ENCODE results near the gene CD300LF. TPM values are rescaled to one million over a fixed set of nuclear protein-coding genes. Genes with fewer than 3 reads are reported as not detected.

Gene CD300LF
- total RNA-seq (2014; rRNA removed; shearing (Covaris generic)) = not detected in 2 replicates

DNA sequence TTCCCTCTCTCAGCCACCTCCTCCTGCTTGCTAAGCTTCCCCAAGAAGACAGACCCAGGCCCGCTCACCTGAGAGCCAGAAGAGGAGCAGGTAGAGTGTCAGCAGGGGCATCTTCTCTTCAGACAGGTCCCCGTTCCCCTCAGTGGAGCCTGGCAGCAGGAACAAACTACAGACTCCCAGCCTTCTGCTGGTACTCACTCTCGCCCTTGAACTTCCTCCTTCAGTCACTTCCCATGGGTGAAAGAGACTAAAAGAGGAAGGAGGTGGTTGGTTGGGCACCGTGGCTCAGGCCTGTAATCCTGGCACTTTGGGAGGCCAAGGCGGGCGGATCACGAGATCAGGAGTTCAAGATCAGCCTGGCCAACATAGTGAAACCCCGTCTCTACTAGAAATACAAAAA, at the start of gene CD300LF:
CD300LF (minus strand) TSS at position 168 of the 400 bp plus-strand sequence; CDS start at position 111, 57 bp downstream.
- DNase-seq (ENCODE audit: low read depth) = no peak

DNA sequence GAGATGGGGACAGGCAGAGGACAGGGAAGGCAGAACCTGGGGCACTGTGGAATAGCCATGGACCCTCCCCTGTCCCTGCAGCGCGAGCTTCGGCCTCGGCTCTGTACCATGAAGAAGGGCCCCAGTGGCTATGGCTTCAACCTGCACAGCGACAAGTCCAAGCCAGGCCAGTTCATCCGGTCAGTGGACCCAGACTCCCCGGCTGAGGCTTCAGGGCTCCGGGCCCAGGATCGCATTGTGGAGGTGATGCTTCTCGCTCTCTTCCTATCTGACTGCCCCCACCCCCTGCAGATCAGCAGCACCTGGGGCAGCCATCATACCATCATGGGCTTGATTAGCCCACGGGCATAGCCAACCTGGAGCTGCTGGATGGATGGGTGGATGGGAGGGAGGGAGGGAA, 49.2 kb upstream of the CD300LF start:
- DNase-seq (ENCODE audit: low read depth) = no peak

DNA sequence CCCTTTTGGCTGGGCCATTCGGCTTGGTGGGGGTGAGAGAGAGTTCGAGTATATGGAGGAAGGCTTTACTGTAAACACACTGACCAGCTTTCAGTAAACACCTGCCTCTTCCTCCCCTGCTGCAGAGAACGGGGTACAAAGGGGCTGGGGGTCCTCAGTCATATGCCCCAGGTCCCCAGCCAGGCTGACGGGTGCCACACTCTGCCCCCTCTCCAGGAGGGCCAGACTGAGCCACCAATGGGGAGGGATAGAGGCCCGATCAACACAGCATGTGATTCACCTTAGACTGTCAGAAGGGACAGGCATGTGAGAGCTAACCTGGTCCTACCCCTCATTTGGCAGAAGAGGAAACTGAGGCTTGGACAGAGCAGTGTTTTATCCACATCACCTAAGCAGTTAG, 48.7 kb upstream of the CD300LF start:
- no peak for DNase-seq (ENCODE audit: low read depth)

DNA sequence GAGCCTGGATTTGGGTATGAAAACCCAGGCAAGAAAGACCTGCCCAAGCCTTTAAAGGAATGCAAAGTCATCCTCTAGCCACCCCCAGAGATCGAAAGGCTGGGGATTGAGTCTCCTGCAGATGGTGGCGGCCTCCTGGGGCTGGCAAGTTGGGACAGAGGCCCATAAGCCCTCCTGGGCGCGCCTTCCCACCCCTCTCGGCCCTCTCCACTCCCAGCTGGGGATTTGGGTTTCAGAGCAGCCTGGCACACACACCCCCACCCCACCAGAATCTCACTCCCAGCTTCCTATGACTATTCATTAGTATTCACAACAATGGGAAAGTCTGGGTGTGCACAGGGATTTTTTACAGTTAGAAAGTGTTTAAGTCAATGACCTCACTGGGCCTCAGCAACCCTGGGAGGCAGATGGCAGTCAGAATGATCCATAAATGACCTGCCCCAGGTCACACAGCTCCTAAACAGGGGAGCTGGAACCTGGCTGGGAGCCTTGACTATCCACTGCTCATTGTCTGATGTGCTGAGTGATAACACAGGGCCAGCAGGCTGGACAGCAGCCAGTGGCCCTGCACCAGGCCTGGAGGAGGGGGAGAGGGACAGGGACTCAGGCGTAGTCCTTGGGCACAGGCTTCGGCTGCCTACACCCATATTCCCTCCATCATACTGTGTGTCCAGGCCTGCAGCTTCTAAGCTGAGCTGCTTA, 47.8 kb upstream of the CD300LF start:
- peak; percentile 37 for DNase-seq (ENCODE audit: low read depth)

DNA sequence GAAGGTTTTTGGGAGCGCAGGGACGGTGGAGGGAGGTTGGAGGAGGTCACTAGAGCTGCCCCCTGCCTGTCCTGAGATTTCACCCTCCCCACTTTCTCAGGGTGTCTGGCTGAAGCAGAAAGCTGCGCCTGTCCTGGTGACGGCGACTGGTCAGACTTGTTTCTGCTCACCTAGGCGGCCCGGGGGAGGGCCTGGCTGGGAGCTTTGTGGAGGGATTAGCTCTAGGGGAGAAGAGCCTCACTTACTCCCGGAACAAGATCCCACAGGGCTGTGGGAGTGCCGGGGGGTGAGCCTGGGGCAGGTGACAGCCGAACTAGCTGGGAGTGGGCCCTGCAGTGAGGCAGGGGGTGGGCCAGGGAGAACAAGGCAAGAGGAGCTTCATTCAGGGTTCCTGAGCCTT, 47.2 kb upstream of the CD300LF start:
- no peak for DNase-seq (ENCODE audit: low read depth)

DNA sequence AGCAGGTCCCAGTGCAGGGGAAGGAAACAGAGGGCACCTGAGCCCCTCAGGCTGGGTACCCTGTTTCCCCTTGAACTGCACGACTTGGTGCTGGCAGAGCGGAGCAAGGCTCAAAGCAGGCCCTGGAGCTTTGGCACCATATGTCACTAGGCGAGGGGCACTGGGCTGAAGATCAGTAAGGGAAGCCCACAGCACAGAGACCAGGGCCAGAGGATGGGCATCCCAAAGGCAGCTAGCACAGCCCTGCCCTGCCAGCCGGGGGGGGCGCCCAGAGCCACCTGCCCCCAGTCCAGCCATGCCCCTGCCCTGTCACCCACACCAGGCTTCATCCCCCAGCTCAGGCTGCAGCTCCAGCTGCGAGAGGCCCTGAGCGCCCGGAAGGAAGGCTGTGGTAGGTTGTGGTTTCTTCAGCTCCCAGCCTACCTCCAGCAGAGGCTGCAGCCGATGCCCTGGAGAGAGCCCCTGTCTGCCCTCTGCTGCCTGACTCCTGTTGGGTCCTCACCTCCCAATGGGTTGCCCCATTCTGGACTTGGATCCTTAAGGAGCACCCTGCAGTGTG, 46.6 kb upstream of the CD300LF start:
- DNase-seq (ENCODE audit: low read depth) = peak; percentile 81

DNA sequence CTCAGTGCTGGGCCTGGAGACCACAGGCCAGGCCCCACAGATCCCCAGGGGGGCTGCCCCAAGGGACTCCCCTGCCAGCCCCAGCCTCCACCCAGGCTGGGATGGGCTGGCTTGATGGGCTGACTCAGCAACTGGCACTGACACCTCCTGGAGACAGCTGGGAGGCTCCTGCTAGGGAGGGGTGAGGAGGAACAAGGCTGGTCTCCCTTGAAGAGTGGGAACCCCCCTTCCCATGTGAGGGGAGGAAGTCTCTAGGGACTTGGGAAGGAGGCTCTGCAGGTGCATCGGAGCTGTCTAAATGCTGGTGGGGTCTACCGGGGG, 46.1 kb upstream of the CD300LF start:
- DNase-seq (ENCODE audit: low read depth) = peak; percentile 78

DNA sequence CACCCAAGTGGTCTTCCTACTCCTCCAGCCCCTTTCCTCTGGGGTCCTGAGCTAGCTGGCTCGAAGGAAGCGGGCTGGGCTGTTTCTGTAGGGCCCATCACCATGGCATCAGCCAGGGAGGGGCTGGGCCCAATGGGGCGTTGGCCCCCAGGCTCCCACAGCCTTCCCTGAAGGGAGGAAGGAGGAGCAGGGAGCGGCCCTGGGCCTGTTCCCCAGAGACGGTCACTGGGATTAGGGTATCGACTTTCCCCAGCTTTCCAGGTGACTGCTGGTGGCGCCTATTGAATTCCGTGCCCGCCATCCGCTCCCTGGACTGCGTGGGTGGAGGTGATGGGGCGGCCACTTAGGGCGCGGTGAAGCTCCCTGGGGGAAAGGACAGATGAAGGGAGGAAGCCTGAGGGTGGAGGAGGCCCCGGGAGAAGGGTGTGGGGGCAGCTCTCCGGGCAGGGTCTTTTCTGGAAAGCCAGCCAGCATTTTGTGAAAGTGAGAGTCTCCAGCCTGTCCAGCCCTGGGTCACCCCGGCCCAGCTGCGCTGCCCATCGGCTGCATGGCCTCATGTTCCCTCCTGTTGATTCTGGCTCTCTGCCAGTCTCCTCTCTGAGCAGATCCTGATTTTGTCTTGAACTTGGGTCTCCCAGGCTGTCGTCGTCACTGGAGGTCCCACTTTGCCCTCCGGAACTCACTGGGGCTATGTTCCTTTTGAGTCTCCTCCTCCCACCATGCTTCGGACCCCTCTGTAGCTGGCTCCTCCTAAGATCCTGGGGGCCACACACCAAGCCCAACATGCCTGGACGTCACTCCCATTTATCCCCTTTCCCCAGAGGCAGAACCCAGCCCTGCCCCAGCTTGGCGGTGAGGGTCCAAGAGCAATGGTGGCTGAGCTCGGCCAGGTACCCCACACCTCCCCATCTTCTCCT, 45.5 kb upstream of the CD300LF start:
- DNase-seq (ENCODE audit: low read depth) = peak; percentile 58

DNA sequence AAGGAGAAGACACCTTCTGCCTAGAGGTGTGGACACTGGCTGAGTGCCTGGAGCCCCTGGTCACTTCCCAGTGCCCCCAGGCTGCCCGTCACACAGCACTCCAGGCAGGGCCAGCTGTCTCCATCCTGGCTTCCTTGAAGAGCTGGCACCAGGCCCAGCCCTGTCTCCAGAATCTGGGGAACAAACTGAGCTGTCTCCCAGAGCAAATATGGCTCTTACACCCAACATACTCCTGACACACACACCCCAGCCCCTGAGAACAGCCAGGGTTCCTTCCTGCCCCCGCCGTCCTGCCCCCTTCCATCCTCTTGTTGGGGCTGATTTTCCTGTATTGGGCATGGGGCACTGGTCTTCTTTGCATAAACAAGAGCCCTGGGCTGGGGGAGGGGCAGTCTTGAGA, 44.8 kb upstream of the CD300LF start:
- peak; percentile 51 for DNase-seq (ENCODE audit: low read depth)

DNA sequence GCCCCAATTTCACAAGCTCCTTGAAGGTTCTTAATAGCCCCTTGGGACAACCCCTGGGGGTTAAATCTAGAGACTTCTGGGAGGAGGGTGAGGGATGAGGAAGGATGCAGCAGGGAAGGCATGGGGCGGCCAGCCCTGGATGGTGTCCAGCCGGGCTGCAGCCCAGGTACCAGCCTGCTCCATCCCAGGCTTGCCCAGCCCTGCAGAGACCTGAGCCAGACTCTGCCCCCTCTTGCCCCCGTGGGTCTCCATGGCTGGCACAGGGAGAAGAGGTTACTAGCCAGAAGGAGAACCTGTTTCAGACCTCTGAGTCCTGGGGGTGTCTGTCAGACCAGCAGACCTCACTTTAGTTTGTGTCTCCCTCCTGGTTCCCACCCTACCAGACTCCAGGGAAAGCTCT, 44.2 kb upstream of the CD300LF start:
- DNase-seq (ENCODE audit: low read depth) = no peak

DNA sequence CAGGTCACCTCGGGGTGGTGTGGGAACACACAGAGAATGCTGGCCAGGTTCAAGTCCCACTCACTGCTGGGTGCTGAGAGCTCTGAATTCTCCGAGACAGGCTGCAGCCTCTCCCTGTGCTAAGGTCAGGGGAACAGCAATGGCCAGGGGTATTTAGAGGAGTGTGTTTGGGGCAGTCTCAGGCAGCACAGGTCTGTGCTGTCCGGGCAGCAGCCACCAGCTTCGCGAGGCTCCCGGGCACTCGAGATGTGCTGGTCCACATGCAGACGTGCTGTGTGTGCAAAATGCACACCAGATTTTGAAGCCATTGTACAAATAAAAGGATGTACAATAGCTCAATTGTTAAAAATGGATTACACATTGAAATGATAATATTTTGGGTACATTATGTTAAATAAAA, 42.8 kb upstream of the CD300LF start:
- DNase-seq (ENCODE audit: low read depth) = no peak

DNA sequence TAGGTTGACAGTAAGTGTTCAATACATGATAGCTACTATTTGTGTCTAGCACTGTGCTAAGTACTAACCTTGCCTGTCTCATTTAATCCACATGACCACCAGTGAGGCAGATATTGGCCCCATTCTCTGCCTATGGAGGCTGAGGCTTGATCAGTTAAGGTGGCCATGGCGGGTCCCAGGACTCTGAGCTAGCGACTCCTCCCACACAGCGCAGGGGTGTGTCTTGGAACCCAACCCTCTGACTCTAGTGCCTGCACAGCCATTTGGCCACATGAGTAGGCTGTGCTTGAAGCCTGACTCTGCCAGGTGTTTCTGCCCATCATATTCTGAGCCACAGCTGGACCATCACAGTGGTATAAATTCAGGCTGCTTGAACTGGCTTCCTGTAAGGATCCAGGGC, 42.1 kb upstream of the CD300LF start:
- DNase-seq (ENCODE audit: low read depth) = no peak

DNA sequence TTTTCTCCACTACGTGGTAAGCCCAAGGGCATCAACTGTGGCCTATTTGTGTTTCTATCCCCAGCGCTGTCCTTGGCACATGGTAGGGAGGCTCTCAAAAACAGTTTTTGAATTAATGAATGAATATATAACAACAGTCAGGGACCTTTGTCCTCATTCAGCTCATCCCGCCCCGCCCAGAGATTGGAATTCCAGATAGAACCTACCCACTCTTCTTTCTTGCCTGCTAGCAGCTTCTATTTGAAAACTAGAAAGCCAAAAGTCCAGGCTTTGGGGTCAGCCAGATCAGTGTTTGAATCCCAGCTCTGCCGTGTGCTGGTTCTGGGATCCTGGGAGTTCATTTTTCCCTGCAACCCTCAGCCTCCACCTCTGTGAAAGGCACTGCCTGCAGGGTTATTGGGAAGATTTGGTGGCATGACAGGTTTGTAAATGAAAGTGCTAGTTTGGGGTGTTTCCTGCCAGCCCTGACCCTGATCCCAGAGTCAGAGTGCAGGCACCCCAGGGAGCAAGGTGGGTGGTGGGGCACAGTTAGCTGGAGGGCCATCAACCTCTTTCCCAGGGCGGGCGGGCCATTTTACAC, 40.2 kb upstream of the CD300LF start:
- no peak for DNase-seq (ENCODE audit: low read depth)

DNA sequence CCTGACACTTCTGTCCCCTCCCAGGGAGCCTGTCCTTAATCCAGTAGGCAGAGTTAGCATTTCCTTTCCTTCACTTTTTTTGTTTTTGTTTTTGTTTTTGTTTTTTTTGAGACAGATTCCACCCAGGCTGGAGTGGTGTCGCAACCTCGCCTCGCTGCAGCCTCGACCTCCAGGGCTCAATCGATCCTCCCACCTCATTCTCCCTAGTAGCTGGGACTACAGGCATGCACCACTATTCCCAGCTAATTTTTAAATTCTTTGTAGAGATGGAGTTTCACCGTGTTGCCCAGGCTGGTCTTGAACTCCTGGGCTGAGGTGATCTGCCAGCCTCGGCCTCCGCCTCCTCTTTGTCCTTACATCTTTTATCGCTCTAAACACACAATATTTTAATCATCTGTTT, 39.7 kb upstream of the CD300LF start:
- no peak for DNase-seq (ENCODE audit: low read depth)

DNA sequence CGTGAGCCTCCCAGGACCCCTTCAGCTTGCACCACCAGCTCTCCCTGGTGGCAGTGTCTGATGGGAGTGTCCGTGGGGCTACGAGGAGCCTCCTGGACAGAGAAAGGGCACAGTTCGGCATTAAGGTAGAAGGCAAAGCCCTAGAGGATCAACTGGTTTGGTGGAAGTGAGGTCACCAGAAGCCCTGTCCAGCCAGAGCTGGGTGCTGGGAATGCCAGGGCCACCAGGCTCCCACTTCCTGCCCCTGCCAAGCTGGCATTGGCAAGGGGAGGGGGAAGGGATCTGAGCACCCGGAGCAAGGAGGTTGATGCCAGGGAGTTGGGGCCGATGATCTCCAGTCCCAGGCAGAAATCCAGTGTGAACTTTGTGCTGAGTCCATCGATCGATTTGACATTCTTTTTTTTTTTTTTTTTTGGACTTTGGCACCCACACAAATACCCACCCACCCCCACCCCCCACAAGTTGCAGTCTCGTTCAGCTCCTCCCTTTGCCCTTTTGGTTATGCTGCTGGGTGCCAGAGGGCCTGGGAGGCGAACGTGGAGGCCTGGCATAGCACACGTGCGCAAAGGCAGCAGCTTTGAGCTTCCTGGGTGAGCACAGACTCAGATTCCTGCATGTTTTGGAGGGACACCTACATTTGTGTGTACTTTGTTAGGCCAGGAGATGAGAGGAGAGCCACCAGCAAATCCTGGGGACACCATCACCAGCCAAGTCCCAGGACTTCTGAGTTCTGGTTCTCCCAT, 37.8 kb upstream of the CD300LF start:
- no peak for DNase-seq (ENCODE audit: low read depth)

DNA sequence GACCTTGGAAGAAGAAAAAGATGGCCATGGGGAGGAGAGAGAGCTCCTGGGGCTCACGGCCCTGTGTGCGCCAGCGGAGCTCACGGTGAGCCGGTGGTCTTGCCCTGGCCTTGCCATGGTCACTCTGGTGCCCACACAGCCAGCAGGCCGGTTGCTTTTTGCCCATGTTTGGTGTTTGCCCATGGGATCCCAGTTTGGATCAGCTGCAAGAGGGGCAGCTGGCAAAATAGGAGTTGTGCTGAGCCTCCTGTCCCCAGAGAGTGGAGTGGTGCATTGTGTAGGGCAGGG, 37.3 kb upstream of the CD300LF start:
- DNase-seq (ENCODE audit: low read depth) = no peak

DNA sequence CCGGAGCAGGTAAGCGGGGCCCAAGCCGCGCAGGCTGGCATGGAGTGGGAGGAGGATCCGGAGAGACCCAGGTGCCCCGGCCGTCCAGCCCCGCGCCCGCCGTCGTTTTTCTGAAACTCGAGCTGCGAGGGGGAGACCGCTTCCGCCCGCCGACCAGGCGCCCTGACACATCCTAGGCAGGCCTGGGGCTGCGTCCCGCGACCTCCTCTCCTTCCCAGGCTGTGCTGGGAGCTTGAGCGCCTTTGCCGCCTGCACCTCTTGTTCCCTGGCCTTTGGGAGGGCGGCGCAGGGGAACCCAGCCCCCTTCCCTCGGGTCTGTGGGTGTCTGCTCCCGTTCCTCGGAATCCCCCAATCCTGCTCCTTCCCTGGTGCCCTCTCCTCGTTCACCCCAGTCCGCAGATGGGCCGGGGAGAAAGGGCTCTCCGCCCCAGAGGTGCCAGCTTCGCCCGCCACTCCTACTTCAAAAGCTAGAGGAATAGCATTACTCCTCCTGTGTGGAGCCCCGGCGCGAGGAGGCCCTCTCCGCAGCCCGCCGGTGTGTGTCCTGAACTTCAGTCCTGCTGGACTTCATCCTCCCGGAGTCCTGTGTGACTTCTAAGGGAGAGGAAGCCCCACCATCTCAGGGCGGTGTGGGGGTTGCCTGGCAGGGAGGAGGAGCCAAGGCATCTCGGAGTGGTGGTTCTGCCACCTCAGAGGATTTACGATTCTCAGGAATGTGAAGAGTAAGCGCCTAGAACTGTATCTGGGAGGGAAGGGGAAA, 36.7 kb upstream of the CD300LF start:
- peak; percentile 56 for DNase-seq (ENCODE audit: low read depth)

DNA sequence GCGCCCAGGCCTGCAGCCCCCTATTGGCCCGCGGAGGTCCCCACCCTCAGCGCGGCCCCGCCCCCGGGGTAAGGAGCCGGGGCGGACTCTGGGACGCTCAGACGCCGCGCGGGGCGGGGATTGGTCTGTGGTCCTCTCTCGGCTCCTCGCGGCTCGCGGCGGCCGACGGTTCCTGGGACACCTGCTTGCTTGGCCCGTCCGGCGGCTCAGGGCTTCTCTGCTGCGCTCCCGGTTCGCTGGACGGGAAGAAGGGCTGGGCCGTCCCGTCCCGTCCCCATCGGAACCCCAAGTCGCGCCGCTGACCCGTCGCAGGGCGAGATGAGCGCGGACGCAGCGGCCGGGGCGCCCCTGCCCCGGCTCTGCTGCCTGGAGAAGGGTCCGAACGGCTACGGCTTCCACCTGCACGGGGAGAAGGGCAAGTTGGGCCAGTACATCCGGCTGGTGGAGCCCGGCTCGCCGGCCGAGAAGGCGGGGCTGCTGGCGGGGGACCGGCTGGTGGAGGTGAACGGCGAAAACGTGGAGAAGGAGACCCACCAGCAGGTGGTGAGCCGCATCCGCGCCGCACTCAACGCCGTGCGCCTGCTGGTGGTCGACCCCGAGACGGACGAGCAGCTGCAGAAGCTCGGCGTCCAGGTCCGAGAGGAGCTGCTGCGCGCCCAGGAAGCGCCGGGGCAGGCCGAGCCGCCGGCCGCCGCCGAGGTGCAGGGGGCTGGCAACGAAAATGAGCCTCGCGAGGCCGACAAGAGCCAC, 36.0 kb upstream of the CD300LF start, which contains the start of gene NHERF1:
NHERF1 (plus strand) TSS at position 100 of the 750 bp plus-strand sequence; CDS start at position 319, 219 bp downstream.
- peak; percentile 97 for DNase-seq (ENCODE audit: low read depth)

DNA sequence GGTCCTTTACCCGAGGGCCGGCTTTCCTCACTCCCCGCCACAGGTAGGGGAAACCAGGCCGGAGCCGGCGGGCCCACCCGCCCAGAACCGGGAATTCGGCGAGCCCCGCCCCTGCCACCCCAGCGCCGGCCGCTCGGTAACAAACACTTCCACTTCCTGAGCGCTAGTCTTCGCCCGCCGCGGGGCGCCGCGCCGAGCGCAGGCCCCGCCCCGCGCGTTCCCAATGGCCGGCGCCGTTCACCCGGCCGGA, 35.5 kb upstream of the CD300LF start:
- DNase-seq (ENCODE audit: low read depth) = no peak

DNA sequence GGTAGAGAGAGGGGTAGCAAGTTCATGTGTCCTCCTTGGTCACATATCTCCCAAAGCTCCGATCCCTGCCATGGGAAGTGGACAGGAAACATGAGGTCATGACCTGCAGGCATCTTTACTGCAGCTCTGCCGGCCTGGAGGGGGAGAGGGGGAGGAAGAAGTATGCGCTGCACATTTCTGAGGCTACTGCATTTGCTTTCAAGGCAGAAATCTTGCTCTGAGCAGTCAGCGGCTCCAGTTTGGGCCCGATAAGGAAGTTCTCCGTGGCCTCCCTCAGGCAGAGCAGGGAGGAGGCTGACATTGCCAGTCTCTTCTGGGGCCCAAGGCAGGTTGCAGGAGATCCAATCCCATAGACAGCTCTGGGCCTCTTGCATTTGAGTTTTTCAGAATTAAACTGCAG, 34.2 kb upstream of the CD300LF start:
- DNase-seq (ENCODE audit: low read depth) = no peak

DNA sequence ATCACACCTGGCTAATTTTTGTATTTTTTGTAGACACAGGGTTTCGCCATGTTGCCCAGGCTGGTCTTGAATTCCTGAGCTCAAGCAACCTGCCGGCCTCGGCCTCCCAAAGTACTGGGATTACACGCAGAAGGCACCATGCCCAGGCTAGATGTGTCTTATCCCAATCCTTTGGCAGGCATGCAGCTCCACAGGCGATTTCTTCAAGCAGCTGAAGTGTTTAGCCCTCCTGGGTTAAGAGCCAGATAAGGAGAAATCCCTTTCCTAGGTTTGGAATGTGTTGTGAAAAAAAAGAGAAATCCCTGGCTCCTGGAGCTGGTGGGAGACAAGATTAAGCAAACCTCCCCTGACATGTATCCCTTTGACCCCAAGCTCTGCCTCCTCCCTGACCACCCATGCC, 33.7 kb upstream of the CD300LF start:
- DNase-seq (ENCODE audit: low read depth) = no peak
